Lung (tissue), 12 donors: ENCODE results near the gene BCAM. TPM values are rescaled to one million over a fixed set of nuclear protein-coding genes. Genes with fewer than 3 reads are reported as not detected.
A peak's percentile ranks its signal among the peaks of the same experiment; 100 is the strongest.
"Not testable (repeated sequence)": the region's sequence is repeated elsewhere in the genome, so short reads cannot be mapped to it uniquely, and the experiment has no call there.

Source experiments
- ATAC-seq: fragments of 200-7000 bp; cut with Tn5 transposase; one replicate; pipeline ENCODE4 v1.9.1; 2020; ENCODE audit warnings: moderate number of reproducible peaks; ENCODE audit not compliant: insufficient read depth, low FRiP score
- DNase-seq, 3 donors: peaks; one replicate each; pipeline ENCODE4 v3.0.0-alpha.2; 2013 to 2017
- H3K27ac ChIP-seq, 2 donors: one replicate each; pipeline ENCODE4 v1.5.1; 2013; ENCODE audit warnings: mild to moderate bottlenecking in 2 of 2, moderate library complexity in 2 of 2, control low read depth in 1 of 2, inconsistent platforms in 1 of 2, low read depth in 1 of 2, low read length in 1 of 2
- H3K27me3 ChIP-seq, 3 donors: one replicate each; pipeline ENCODE4 v1.5.1; 2013; ENCODE audit warnings: low read length in 2 of 3; ENCODE audit not compliant: control insufficient read depth in 3 of 3, insufficient read depth in 3 of 3
- H3K36me3 ChIP-seq, 4 donors: one replicate each; pipeline ENCODE4 v1.5.1; 2013; ENCODE audit warnings: low read length in 4 of 4, mild to moderate bottlenecking in 1 of 4, moderate library complexity in 1 of 4; ENCODE audit not compliant: control insufficient read depth in 4 of 4, insufficient read depth in 4 of 4
- H3K4me1 ChIP-seq, 5 donors: one replicate each; pipeline ENCODE4 v1.5.1; 2013; ENCODE audit warnings: low read length in 5 of 5, mild to moderate bottlenecking in 2 of 5, moderate library complexity in 1 of 5; ENCODE audit not compliant: control insufficient read depth in 5 of 5, insufficient read depth in 5 of 5
- H3K4me3 ChIP-seq: one replicate; pipeline ENCODE4 v1.5.1; 2013; ENCODE audit warnings: mild to moderate bottlenecking, control low read depth, moderate library complexity
- H3K9ac ChIP-seq, 2 donors: one replicate each; pipeline ENCODE4 v1.5.1; 2013; ENCODE audit warnings: low read length in 2 of 2, control low read depth in 1 of 2; ENCODE audit not compliant: insufficient read depth in 1 of 2
- H3K9me3 ChIP-seq, 4 donors: one replicate each; pipeline ENCODE4 v1.5.1; 2013; ENCODE audit warnings: low read length in 3 of 4, mild to moderate bottlenecking in 1 of 4, moderate library complexity in 1 of 4; ENCODE audit not compliant: control insufficient read depth in 4 of 4, insufficient read depth in 3 of 4
- CTCF ChIP-seq: IDR thresholded peaks from 2 replicates; pipeline ENCODE4 v1.5.1; 2012; ENCODE audit warnings: mild to moderate bottlenecking; ENCODE audit errors: control extremely low read depth, extremely low read depth
- WGBS, 2 donors: extraction: QIAGEN DNeasy Blood & Tissue Kit; methylation state at CpG; one replicate each; pipeline ENCODE4 v1.1.7; 2013; 5-methylcytosine and 5-hydroxymethylcytosine counted together
- polyA plus RNA-seq, 2 donors: library from polyadenylated mRNA; stranded (reverse); fragments of 200-250 nt; gene quantifications; one replicate each; pipeline ENCODE4 v1.2.1, GENCODE V29; 2013
- total RNA-seq, 2 donors: library from RNA; depleted of rRNA in 1 of 2; stranded (reverse); fragments of >200 nt in 1 of 2; gene quantifications; one replicate each; pipeline ENCODE4 v1.2.1, GENCODE V29; 2014 to 2021
- donor health status: control.
- donor health status: control.
- donor health status: Bipolar disorder and iron deficiency.
- donor health status: healthy.
- donor health status: DM: yes; HTN: yes; CAD: no.

BCAM gene
- total and polyA plus RNA-seq, 4 donors: 59.2 to 225 (median 185) TPM

GRCh38 chr19:44777715-44778347 lies 31.1 kb upstream of the BCAM start, which contains the start of gene CBLC:
TSS of gene CBLC (plus strand) at chr19:44777890. CDS start at chr19:44777932, 42 bp downstream.
- Histone ChIP-seq H3K27ac (peak within 1 kb of the TSS in 1 of 2 donors; percentile 22), H3K4me3 (peak within 1 kb of the TSS; percentile 16), H3K9me3 (no peaks in the 10 kb centered on the region), H3K36me3 (peaks cover 0 to 2% (median 0%) of the 10 kb centered on the region in 4 donors), H3K4me1 (peaks cover 0 to 12% (median 3%) of the 10 kb centered on the region in 5 donors), H3K27me3 (no peaks in the 10 kb centered on the region), H3K9ac (no peak within 1 kb of the TSS)
- WGBS, 2 donors: 17 to 20% methylated on average over 41 to 47 of the region's 47 CpGs
- no peak for TF ChIP-seq CTCF
- ATAC-seq (peak; percentile 78), DNase-seq (peak; percentile 26 to 66 (median 46))

GRCh38 chr19:44779150-44779549 lies 29.8 kb upstream of the BCAM start:
- ATAC-seq (no peak), DNase-seq (no peak)
- Histone ChIP-seq H3K27ac (no peak overlapping the region), H3K4me3 (no peak overlapping the region), H3K36me3 (peaks cover 0 to 2% (median 0%) of the 10 kb centered on the region in 4 donors), H3K4me1 (peaks cover 0 to 7% (median 3%) of the 10 kb centered on the region in 5 donors), H3K9ac (no peak overlapping the region), H3K9me3 (no peaks in the 10 kb centered on the region), H3K27me3 (no peaks in the 10 kb centered on the region)
- no peak for TF ChIP-seq CTCF
- WGBS, 2 donors: 91 to 98% methylated on average over 2 of the region's 2 CpGs

GRCh38 chr19:44781694-44782093 lies 27.2 kb upstream of the BCAM start:
- ATAC-seq, H3K9me3 ChIP-seq, H3K4me1 ChIP-seq, H3K36me3 ChIP-seq, H3K27me3 ChIP-seq, H3K27ac ChIP-seq, H3K4me3 ChIP-seq, DNase-seq, H3K9ac ChIP-seq: not testable (repeated sequence)
- WGBS, 2 donors: 90 to 96% methylated on average over 2 of the region's 2 CpGs

GRCh38 chr19:44782729-44783128 lies 26.2 kb upstream of the BCAM start:
- H3K27ac ChIP-seq: no peak overlapping the region
- no peak for TF ChIP-seq CTCF
- no peaks in the 10 kb centered on the region for H3K9me3 ChIP-seq
- peaks cover 0 to 8% (median 0%) of the 10 kb centered on the region in 5 donors for H3K4me1 ChIP-seq
- no peak for DNase-seq
- H3K36me3 ChIP-seq: peaks cover 0 to 2% (median 0%) of the 10 kb centered on the region in 4 donors
- no peaks in the 10 kb centered on the region for H3K27me3 ChIP-seq
- H3K4me3 ChIP-seq: no peak overlapping the region
- H3K9ac ChIP-seq: no peak overlapping the region
- no peak for ATAC-seq
- 86 to 94% methylated on average over 5 of the region's 5 CpGs for whole genome bisulfite sequencing, 2 donors
